OCI-LY1 (cell line): Measurements from ENCODE around the gene NMBR.
"Not testable (repeated sequence)": the region's sequence is repeated elsewhere in the genome, so short reads cannot be mapped to it uniquely, and the experiment has no call there.

ENCODE experiments used
- H2AFZ ChIP-seq: fragments of 200-600 bp; sonication (generic), shearing (Covaris generic); 2 replicates; pipeline ENCODE4 v1.6.0; 2014; ENCODE audit warnings: antibody characterized with exemption, mild to moderate bottlenecking, low read length
- H3F3A ChIP-seq: fragments of 200-600 bp; sonication (generic), shearing (Covaris generic); 2 replicates; pipeline ENCODE4 v1.6.0; 2014; ENCODE audit warnings: mild to moderate bottlenecking, antibody characterized with exemption, low read length, moderate library complexity; ENCODE audit not compliant: insufficient read depth
- H3K27ac ChIP-seq: fragments of 200-600 bp; sonication (generic); 2 replicates; pipeline ENCODE4 v1.5.1; 2014; ENCODE audit warnings: low read length, mixed run types, mild to moderate bottlenecking, low read depth; ENCODE audit not compliant: poor library complexity, severe bottlenecking
- H3K27me3 ChIP-seq: fragments of 200-600 bp; sonication (generic); 2 replicates; pipeline ENCODE4 v1.6.0; 2014; ENCODE audit warnings: antibody characterized with exemption, mild to moderate bottlenecking, low read length, moderate library complexity; ENCODE audit not compliant: insufficient read depth
- H3K36me3 ChIP-seq: fragments of 200-600 bp; sonication (generic); 2 replicates; pipeline ENCODE4 v1.6.1; 2014; ENCODE audit warnings: mild to moderate bottlenecking, antibody characterized with exemption, low read length, moderate library complexity, mixed read lengths; ENCODE audit not compliant: insufficient read depth
- H3K4me1 ChIP-seq: fragments of 200-600 bp; sonication (generic); 2 replicates; pipeline ENCODE4 v1.5.1; 2014; ENCODE audit warnings: mild to moderate bottlenecking, low read length, moderate library complexity; ENCODE audit not compliant: insufficient read depth, severe bottlenecking
- H3K4me2 ChIP-seq: fragments of 200-600 bp; sonication (generic), shearing (Covaris generic); 2 replicates; pipeline ENCODE4 v1.6.1; 2014; ENCODE audit warnings: low read length
- H3K4me3 ChIP-seq: fragments of 200-600 bp; sonication (generic); 2 replicates; pipeline ENCODE4 v1.5.1; 2014; ENCODE audit warnings: low read length, low read depth, mild to moderate bottlenecking, mixed read lengths; ENCODE audit not compliant: poor library complexity, severe bottlenecking
- H3K79me2 ChIP-seq: fragments of 200-600 bp; shearing (Covaris generic); 2 replicates; pipeline ENCODE4 v1.6.1; 2016; ENCODE audit warnings: mixed run types, low read length, mixed read lengths; ENCODE audit not compliant: insufficient read depth
- H3K9ac ChIP-seq: fragments of 200-600 bp; sonication (generic), shearing (Covaris generic); 2 replicates; pipeline ENCODE4 v1.6.1; 2014; ENCODE audit warnings: mild to moderate bottlenecking, low read length, mixed read lengths
- H3K9me2 ChIP-seq: fragments of 200-600 bp; sonication (generic), shearing (Covaris generic); 2 replicates; pipeline ENCODE4 v1.6.1; 2014; ENCODE audit warnings: low read depth, mild to moderate bottlenecking, low read length, mixed read lengths
- H3K9me3 ChIP-seq: fragments of 200-600 bp; shearing (Covaris generic); 2 replicates; pipeline ENCODE4 v1.6.1; 2014; ENCODE audit warnings: low read length, mixed read lengths
- H4K20me1 ChIP-seq: fragments of 200-600 bp; sonication (generic), shearing (Covaris generic); 2 replicates; pipeline ENCODE4 v1.6.0; 2016; ENCODE audit warnings: mild to moderate bottlenecking, low read length; ENCODE audit not compliant: insufficient read depth
- EZH2 ChIP-seq: fragments of 200-600 bp; sonication (generic), shearing (Covaris generic); IDR thresholded peaks from 2 replicates; pipeline ENCODE4 v1.8.0; 2017; ENCODE audit warnings: borderline replicate concordance, mixed run types, mild to moderate bottlenecking, antibody characterized with exemption, low read length, moderate library complexity, mixed read lengths
- TF ChIP-seq, protein P1 (sequence below): fragments of 200-600 bp; sonication (generic), shearing (Covaris generic); IDR thresholded peaks from 2 replicates; pipeline ENCODE4 v1.5.1; 2017; ENCODE audit warnings: mild to moderate bottlenecking, antibody characterized with exemption, low read length, moderate library complexity, mixed read lengths

Gene NMBR

DNA sequence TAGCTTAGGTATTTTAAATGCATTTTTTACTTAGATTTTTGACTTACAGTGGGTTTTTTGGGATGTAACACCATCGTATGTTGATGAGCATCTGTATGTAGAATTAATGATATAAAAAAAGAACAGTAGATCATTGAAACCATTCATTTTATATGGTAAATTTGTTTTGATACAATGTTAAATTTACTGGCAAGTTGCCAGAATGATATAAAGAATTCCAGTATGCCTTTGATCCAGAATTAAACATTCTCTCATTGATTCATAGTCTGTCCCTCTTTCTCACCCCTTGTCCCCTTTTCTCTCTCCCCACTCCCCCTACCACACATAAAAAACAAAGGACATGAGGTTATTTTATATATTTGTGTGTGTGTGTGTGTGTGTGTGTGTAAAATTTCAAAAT lies 45.4 kb upstream of the NMBR start:
- H3K79me2 ChIP-seq, result peaks cover 5% of the 10 kb centered on the region; the same call in 1 of the 2 replicates
- H3K9me3 ChIP-seq, result no peaks in the 10 kb centered on the region
- peaks cover 41% of the 10 kb centered on the region; the same call in 1 of the 2 replicates for H3K36me3 ChIP-seq
- H3F3A ChIP-seq, result no peaks in the 10 kb centered on the region
- H3K9me2 ChIP-seq, result no peaks in the 10 kb centered on the region
- H2AFZ ChIP-seq, result no peak overlapping the region
- H3K27ac ChIP-seq, result no peak overlapping the region
- no peak overlapping the region for H3K4me2 ChIP-seq
- TF ChIP-seq EZH2, result no peak
- TF ChIP-seq, protein P1, sequence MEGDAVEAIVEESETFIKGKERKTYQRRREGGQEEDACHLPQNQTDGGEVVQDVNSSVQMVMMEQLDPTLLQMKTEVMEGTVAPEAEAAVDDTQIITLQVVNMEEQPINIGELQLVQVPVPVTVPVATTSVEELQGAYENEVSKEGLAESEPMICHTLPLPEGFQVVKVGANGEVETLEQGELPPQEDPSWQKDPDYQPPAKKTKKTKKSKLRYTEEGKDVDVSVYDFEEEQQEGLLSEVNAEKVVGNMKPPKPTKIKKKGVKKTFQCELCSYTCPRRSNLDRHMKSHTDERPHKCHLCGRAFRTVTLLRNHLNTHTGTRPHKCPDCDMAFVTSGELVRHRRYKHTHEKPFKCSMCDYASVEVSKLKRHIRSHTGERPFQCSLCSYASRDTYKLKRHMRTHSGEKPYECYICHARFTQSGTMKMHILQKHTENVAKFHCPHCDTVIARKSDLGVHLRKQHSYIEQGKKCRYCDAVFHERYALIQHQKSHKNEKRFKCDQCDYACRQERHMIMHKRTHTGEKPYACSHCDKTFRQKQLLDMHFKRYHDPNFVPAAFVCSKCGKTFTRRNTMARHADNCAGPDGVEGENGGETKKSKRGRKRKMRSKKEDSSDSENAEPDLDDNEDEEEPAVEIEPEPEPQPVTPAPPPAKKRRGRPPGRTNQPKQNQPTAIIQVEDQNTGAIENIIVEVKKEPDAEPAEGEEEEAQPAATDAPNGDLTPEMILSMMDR, result no peak
- no peak overlapping the region for H3K4me3 ChIP-seq
- H4K20me1 ChIP-seq, result no peaks in the 10 kb centered on the region
- H3K4me1 ChIP-seq, result no peaks in the 10 kb centered on the region
- H3K27me3 ChIP-seq, result no peaks in the 10 kb centered on the region
- no peak overlapping the region for H3K9ac ChIP-seq

DNA sequence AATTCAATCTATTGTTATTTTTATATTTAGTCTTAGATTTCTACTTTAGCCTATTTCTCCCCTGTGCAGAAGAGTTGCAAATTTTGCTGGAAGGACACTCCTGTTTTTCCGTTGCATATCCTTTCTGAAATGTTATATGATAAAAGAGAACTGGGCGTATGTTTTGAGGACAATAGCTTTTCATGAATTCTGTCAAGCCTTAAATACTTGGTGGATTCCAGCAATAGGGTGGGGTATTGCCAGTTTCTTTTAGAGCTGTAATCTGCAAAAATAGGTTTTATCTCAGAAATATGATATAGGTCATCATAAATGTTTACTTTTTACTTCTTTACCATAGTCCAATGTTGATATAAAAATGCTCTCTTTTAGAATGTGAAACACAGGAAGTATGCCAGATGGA lies 42.1 kb upstream of the NMBR start:
- H3K9me2 ChIP-seq, result no peaks in the 10 kb centered on the region
- no peaks in the 10 kb centered on the region for H4K20me1 ChIP-seq
- H3K4me2 ChIP-seq, result no peak overlapping the region
- H3F3A ChIP-seq, result no peaks in the 10 kb centered on the region
- no peak overlapping the region for H3K27ac ChIP-seq
- no peak overlapping the region for H3K9ac ChIP-seq
- TF ChIP-seq EZH2, result no peak
- TF ChIP-seq, protein P1, result no peak
- no peaks in the 10 kb centered on the region for H3K79me2 ChIP-seq
- no peak overlapping the region for H2AFZ ChIP-seq
- H3K4me3 ChIP-seq, result no peak overlapping the region
- H3K4me1 ChIP-seq, result no peaks in the 10 kb centered on the region
- H3K36me3 ChIP-seq, result peaks cover 18% of the 10 kb centered on the region; the same call in 1 of the 2 replicates
- no peaks in the 10 kb centered on the region for H3K27me3 ChIP-seq
- H3K9me3 ChIP-seq, result no peaks in the 10 kb centered on the region

DNA sequence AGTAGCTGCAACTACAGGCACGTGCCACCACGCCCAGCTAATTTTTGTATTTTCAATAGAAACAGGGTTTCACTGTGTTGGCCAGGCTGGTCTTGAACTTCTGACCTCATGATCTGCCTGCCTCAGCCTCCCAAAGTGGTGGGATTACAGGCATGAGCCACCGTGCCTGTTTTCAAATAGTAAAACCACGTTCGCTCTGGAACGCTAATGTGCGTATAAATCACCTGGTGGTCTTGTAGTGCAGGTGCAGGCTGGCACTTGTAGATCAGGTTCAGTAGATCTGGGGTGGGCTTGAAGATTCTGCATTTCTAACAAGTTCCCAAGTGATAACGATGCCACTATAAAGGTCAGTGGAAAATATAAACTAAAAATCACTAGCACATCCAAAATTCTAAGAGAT lies 41.4 kb upstream of the NMBR start:
- TF ChIP-seq, protein P1, result peak; percentile 5; the same call in 1 of the 2 replicates
- not testable (repeated sequence) for H4K20me1 ChIP-seq, H3K4me2 ChIP-seq, H3K9me2 ChIP-seq, H2AFZ ChIP-seq, H3K79me2 ChIP-seq, H3K27me3 ChIP-seq, H3K9me3 ChIP-seq, H3F3A ChIP-seq, H3K9ac ChIP-seq, H3K4me1 ChIP-seq, H3K27ac ChIP-seq, H3K4me3 ChIP-seq
- peaks cover 14% of the 10 kb centered on the region; the same call in 1 of the 2 replicates for H3K36me3 ChIP-seq
